ENCODE results near the gene SRPK2. TPM values are rescaled to one million over a fixed set of nuclear protein-coding genes. Genes with fewer than 3 reads are reported as not detected.

SRPK2 gene
- total and polyA plus RNA-seq, 4 donors: 7.8 to 19.7 (median 16.7) TPM

DNA sequence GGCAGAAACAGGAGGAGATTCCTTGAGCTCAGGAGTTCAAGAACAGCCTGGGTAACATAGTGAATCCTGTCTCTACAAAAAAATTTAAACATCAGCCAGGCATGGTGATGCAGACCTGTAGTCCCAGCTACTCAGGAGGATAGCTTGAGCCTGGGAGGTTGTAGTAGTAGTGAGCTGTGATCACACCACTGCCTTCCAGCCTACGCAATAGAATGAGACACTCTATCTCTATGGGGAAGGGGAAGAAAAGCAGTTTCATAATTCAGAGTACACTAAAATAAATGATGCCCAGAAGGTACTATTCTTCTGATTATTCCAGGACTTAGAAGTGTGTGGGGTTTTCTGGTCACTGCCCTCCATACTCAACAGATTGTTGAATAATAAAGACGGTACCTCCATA is 197.4 kb downstream of the SRPK2 start:
- Histone ChIP-seq H3K27me3 (ENCODE audit: control insufficient read depth in 4 of 4, insufficient read depth in 4 of 4, low read length in 3 of 4) (no peaks in the 10 kb centered on the region), H3K36me3 (ENCODE audit: control insufficient read depth in 4 of 4, insufficient read depth in 3 of 4, low read depth in 1 of 4, low read length in 3 of 4) (no peaks in the 10 kb centered on the region), H3K9me3 (ENCODE audit: control insufficient read depth in 4 of 4, low read length in 3 of 4) (no peaks in the 10 kb centered on the region), H3K9ac (ENCODE audit: low read depth in 1 of 2, low read length in 2 of 2) (no peak overlapping the region), H3K4me1 (ENCODE audit: control insufficient read depth in 4 of 4, insufficient read depth in 4 of 4, low read length in 3 of 4) (peaks cover under 1 to 3% (median 2%) of the 10 kb centered on the region in 4 donors), H3K4me3 (ENCODE audit: low read depth in 1 of 3, low read length in 3 of 3) (no peak overlapping the region), H3K27ac (ENCODE audit: low read depth in 1 of 2, low read length in 2 of 2) (no peak overlapping the region)
- DNase-seq (ENCODE audit: low spot score): no peak
- TF ChIP-seq EGR1 (IDR thresholded peaks at IDR 0.05; ENCODE audit: low read depth in 2 of 2) (no peak), FOXA2 (IDR thresholded peaks at IDR 0.05) (no peak), RAD21 (IDR thresholded peaks at IDR 0.05) (no peak), GABPA (IDR thresholded peaks at IDR 0.05 in 1 of 2, conservative IDR thresholded peaks at IDR 0.05 in 1 of 2) (no peak), RXRA (IDR thresholded peaks at IDR 0.05) (no peak), NR2F2 (IDR thresholded peaks at IDR 0.05) (no peak), HNF4G (IDR thresholded peaks at IDR 0.05) (no peak), YY1 (IDR thresholded peaks at IDR 0.05) (no peak), TAF1 (conservative IDR thresholded peaks at IDR 0.05) (no peak), JUND (IDR thresholded peaks at IDR 0.05) (no peak)
- TF ChIP-seq, protein P1, sequence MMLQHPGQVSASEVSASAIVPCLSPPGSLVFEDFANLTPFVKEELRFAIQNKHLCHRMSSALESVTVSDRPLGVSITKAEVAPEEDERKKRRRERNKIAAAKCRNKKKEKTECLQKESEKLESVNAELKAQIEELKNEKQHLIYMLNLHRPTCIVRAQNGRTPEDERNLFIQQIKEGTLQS (IDR thresholded peaks at IDR 0.05): no peak
- TF ChIP-seq, protein P2, sequence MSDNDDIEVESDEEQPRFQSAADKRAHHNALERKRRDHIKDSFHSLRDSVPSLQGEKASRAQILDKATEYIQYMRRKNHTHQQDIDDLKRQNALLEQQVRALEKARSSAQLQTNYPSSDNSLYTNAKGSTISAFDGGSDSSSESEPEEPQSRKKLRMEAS (IDR thresholded peaks at IDR 0.05): no peak
- TF ChIP-seq, protein P3, sequence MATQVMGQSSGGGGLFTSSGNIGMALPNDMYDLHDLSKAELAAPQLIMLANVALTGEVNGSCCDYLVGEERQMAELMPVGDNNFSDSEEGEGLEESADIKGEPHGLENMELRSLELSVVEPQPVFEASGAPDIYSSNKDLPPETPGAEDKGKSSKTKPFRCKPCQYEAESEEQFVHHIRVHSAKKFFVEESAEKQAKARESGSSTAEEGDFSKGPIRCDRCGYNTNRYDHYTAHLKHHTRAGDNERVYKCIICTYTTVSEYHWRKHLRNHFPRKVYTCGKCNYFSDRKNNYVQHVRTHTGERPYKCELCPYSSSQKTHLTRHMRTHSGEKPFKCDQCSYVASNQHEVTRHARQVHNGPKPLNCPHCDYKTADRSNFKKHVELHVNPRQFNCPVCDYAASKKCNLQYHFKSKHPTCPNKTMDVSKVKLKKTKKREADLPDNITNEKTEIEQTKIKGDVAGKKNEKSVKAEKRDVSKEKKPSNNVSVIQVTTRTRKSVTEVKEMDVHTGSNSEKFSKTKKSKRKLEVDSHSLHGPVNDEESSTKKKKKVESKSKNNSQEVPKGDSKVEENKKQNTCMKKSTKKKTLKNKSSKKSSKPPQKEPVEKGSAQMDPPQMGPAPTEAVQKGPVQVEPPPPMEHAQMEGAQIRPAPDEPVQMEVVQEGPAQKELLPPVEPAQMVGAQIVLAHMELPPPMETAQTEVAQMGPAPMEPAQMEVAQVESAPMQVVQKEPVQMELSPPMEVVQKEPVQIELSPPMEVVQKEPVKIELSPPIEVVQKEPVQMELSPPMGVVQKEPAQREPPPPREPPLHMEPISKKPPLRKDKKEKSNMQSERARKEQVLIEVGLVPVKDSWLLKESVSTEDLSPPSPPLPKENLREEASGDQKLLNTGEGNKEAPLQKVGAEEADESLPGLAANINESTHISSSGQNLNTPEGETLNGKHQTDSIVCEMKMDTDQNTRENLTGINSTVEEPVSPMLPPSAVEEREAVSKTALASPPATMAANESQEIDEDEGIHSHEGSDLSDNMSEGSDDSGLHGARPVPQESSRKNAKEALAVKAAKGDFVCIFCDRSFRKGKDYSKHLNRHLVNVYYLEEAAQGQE (IDR thresholded peaks at IDR 0.05): no peak
- TF ChIP-seq, protein P4, sequence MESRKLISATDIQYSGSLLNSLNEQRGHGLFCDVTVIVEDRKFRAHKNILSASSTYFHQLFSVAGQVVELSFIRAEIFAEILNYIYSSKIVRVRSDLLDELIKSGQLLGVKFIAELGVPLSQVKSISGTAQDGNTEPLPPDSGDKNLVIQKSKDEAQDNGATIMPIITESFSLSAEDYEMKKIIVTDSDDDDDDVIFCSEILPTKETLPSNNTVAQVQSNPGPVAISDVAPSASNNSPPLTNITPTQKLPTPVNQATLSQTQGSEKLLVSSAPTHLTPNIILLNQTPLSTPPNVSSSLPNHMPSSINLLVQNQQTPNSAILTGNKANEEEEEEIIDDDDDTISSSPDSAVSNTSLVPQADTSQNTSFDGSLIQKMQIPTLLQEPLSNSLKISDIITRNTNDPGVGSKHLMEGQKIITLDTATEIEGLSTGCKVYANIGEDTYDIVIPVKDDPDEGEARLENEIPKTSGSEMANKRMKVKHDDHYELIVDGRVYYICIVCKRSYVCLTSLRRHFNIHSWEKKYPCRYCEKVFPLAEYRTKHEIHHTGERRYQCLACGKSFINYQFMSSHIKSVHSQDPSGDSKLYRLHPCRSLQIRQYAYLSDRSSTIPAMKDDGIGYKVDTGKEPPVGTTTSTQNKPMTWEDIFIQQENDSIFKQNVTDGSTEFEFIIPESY (IDR thresholded peaks at IDR 0.05): no peak
- 96% methylated on average over 2 of the region's 2 CpGs for WGBS

DNA sequence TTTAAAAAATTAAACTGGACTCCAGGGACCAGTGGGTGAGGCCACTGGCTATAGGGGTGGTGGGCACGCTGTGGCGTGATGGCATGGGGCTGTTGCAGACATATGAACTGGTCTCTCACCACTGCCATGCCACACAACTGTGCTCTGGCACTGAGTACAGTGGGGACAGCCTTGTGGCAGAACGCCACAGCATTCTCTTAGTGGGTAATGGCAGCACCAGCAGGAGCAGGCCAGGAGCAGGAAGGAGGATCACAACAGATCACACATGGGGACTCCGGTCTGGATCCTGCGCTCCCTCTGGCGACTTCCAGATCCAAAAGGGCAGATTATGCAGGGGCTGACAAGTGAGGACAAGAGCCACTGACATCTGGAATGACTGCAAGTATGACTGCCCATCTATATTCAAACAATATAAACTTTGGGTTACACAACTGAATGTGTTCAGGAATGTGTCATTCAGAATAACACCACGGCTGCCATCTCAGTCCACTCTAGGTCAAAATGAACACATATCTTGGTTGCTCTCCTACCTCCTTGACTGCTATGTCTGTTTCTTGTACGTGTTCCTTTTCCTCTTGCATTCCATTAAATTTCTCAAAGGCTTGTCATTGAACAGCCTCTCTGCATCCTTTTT is 198.7 kb downstream of the SRPK2 start:
- Histone ChIP-seq H3K4me3 (ENCODE audit: low read depth in 1 of 3, low read length in 3 of 3) (no peak overlapping the region), H3K9me3 (ENCODE audit: control insufficient read depth in 4 of 4, low read length in 3 of 4) (no peaks in the 10 kb centered on the region), H3K27me3 (ENCODE audit: control insufficient read depth in 4 of 4, insufficient read depth in 4 of 4, low read length in 3 of 4) (no peaks in the 10 kb centered on the region), H3K36me3 (ENCODE audit: control insufficient read depth in 4 of 4, insufficient read depth in 3 of 4, low read depth in 1 of 4, low read length in 3 of 4) (no peaks in the 10 kb centered on the region), H3K27ac (ENCODE audit: low read depth in 1 of 2, low read length in 2 of 2) (no peak overlapping the region), H3K4me1 (ENCODE audit: control insufficient read depth in 4 of 4, insufficient read depth in 4 of 4, low read length in 3 of 4) (peaks cover 0 to 3% (median 2%) of the 10 kb centered on the region in 4 donors), H3K9ac (ENCODE audit: low read depth in 1 of 2, low read length in 2 of 2) (no peak overlapping the region)
- WGBS: 97% methylated on average over 8 of the region's 8 CpGs
- no peak for DNase-seq (ENCODE audit: low spot score)
- no peak for TF ChIP-seq SP1 (IDR thresholded peaks at IDR 0.05)
- TF ChIP-seq FOXA2 (IDR thresholded peaks at IDR 0.05): no peak
- TF ChIP-seq GABPA (IDR thresholded peaks at IDR 0.05 in 1 of 2, conservative IDR thresholded peaks at IDR 0.05 in 1 of 2): no peak
